Ramos (cell line): Measurements from ENCODE around the gene NUMA1.

Source experiments
- in situ Hi-C: fragments of 300-500 bp; cut with MboI; formaldehyde crosslinking; loops from one replicate; pipeline ENCODE4 v1.14.3; 2022; ENCODE audit warnings: low sequenced_read_pairs; ENCODE audit not compliant: unreplicated experiment

The NUMA1 gene

GRCh38 chr11:72067676-72068075, 12.7 kb downstream of the NUMA1 start:
- in situ Hi-C loops: no loop called here

DNA sequence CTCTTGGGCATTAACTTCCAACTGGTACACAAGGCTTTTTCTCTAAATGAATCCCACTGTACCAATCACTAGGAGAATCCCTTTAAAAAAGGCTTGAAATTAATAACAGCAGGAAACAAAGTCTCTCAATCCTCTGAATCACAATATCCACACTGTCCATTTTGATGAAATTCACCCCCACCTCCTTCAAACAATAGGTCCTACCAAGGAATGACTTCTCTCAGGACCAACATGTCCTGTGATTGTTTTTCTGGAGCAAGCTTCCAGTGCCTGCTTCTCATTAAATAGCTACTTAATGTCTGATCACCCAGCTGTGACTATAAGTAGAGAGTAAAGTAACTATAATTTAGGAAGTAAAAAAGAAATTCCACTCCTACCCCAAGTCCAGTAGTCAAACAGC, 13.1 kb downstream of the NUMA1 start:
- in situ Hi-C loops: no loop called here

GRCh38 chr11:72066855-72067254, 13.5 kb downstream of the NUMA1 start:
- in situ Hi-C loops: no loop called here

- in situ Hi-C loops: no loop called here
Observed at GRCh38 chr11:72061739-72062396, 18.5 kb downstream of the NUMA1 start.

GRCh38 chr11:72058416-72059034, 21.8 kb downstream of the NUMA1 start:
- in situ Hi-C loops: no loop called here

GRCh38 chr11:72048766-72049460, 31.4 kb downstream of the NUMA1 start:
- in situ Hi-C loops: no loop called here

DNA sequence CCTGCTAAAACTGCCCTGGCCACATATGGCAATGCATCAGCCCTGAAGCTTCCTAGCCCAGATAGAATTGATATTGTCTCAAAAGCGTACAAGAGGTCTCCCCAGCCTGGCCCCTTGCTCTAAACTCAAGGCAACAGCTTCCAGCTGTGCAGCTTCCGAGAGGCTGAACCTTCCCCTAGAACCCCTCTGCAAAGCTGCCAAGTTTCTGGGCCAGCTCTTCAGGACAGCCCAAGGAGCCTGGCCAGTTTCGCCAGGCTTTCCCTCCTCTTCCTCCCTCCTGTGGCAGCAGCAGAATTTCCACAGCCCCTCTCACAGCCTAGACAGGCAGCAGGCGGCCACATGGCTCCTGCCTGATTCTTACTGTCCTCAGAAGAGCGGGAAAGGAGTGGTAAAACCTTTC, 34.5 kb downstream of the NUMA1 start:
- in situ Hi-C loops: no loop called here

DNA sequence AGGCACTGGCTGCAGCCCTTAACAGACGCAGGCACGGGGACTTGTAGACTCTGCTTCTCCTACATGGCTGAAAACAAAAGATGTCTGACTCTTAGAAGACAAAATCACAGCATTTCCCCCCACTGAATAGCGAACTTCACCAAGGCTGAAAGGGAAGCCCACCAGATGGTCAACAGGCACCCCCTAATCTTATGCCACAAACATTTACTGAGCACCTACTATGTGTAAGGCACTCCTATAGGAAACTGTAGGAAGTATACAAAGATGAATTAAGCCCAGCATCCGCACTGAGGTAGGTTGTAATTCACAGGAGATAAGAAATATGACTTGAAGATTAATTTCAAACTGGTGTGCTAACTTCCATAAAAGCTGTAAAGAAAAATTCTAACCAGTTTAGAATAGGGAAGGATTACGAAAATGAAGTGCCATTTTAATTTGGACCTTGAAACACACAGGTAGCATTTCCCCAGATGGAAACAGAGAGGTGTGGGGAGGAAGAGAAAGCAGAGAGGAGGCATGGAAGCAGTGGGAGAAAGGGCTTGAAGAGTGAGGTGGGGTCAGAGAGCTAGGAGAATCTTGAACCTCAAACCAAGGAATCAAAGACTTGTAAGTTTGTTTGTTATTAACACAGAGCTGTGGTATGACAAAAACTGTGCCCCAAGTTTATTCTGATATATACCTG, 38.1 kb downstream of the NUMA1 start:
- in situ Hi-C loops: no loop called here

DNA sequence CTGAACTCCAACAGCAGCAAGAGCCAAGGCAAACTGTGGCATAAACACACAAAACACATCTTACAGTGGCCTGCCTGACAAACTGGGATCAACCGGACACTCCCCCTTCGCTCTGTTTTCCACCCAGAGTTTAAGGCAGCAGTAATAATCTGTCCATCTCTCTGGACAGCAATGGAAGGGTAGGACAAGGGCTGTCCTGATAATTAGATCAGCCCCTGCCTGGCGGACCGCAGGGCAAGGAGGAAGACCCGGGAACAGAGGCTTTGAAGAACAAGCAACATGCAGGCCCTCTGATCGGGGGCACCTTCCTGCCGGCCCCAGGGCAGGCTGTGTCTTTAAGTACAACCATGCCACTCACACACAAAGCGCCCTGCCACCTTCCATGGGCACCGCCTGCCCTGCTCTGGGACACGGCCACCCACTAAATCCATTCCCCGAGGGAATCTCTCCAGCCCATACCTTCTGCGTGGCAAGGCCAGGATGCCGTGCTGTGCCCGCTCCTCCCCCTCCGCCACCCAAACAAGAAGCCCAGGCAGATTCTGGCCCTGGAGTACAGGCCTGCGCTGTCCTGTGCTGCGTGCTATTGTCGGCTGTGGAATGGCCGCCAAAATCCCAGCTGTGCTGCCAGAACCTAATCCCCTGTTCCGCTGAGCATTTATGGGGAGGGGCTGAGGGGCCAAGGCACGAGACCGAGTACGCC, 38.8 kb downstream of the NUMA1 start:
- in situ Hi-C loops: no loop called here

DNA sequence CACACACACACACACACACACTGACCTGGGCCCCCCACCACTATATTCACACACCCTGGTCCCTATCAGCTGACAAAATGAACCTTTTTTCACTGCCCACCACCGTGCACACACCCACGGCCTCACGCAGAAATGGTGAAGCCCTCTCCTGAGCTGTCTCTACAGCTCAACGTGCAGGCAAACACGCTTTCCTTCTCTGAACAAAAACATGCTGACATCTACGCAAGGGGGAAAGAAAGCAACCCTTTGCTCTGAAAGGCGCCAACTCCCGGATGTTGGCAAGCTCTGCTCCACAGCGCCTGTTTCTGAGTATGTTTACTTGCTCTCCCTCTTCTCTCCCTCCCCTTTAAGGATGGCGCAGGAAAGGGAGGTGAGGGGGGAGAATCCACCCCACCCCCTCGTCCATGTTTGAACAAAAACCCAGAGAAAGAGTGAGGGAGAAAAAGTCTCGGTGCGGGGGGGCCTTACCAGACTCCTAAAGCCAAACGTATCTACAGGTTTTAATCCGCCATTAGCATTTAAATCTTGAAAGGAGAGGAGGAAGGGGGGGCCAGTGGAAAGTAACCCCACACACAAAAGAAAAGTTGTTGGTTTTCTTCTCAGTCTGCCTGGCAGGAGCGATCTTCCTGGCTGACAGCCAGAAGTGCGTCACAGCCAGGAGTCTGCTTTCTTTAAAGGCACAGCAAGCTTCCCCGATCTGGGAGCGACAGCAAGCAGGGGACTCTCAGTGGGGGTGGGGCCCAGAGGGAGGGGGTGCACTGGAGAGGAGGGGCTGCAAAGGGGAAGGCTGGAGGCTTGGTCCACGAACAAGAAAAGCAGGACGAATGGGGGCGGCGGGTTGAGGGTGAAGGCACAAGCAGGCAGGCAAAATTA, 39.6 kb downstream of the NUMA1 start:
- in situ Hi-C loops: no loop called here

DNA sequence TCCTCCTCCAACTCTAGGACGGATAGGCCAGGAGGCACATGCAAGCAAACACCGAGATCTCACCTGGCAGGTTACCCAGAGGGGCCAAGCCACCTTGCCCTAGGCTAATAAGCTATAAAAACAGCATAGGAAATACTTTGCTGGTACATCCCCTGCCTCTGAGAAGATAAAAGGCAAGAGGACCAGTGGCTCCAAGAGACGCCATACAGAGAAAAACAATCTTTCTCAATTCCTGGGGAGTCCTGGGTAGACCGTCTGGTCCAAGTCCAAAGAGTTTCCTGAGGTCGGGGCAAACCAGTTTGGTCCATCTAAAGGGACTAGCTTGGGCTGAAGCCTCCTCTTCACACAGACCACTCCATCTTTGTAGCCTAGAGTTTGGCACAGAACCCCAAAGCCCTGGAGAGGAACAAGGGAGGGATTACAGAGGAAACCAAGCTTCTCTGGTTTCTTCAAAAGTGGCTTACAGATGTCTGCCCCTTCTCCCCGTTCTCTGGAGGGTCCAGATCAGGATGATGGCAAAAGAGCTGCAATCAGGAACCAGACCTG, 40.4 kb downstream of the NUMA1 start:
- in situ Hi-C loops: no loop called here

GRCh38 chr11:72039031-72039855, 41.1 kb downstream of the NUMA1 start:
- in situ Hi-C loops: no loop called here

GRCh38 chr11:72038491-72038890, 41.9 kb downstream of the NUMA1 start:
- in situ Hi-C loops: no loop called here

DNA sequence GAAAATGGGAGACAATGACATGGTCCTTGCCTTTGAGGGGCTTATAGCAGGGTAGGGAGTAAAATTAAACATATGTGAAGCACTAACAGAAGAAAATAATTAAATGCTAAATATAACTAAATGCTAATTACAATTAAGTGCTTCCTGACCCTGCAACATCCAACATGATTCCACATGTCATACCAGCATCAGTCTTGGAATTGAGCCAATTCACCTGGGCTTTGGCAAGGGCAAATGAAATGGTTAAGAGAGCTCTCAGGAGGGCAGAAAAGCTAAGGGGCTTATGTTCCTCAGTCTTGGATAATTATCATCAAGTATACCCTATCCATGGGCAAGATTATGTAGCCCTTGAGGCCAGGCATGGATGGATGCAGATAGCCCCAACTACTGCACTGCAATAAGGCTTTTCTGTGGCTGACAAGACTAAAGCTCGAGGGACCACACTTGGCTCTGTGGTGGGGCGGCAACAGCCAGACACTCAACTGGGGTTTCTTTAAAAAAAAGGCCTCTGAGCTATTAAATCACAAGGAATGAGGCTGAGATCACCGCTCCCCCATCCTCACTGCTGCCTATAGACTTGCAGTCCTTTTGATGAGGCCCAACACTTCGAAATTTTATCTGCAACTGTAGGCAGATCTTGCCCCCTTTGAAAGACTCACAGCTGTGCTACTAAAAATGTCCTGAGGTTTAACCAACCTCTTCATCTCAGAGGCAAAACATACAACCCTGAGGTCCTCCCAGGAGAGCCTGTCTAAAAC, 42.6 kb downstream of the NUMA1 start:
- in situ Hi-C loops: no loop called here

- in situ Hi-C loops: no loop called here
Observed at GRCh38 chr11:72036687-72037086, 43.7 kb downstream of the NUMA1 start.

DNA sequence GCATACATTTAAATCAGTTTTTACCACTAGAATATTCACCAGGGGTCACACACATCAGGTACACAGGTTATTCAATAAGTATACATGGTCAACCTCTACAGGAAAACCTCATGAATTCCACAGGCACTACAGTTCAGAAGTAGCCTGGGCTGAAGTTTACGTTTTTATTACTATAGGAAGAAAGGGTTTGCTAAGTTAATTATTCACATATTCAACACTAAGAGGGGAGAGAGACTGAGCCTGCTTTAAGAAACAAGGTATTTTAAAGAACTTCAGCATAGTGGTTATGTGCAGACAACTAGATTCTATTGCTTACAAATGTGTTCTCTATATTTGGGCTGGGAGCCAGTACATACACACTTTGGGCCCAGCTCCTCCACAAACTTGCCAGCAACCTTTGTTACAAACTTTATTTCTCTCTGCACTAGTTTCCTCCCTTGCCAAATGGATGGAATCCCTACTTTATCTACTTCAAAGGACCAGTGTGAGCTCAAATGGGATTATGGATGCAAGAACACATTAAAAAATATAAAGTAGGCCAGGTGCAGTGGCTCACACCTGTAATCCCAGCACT, 49.8 kb downstream of the NUMA1 start:
- in situ Hi-C loops: no loop called here

DNA sequence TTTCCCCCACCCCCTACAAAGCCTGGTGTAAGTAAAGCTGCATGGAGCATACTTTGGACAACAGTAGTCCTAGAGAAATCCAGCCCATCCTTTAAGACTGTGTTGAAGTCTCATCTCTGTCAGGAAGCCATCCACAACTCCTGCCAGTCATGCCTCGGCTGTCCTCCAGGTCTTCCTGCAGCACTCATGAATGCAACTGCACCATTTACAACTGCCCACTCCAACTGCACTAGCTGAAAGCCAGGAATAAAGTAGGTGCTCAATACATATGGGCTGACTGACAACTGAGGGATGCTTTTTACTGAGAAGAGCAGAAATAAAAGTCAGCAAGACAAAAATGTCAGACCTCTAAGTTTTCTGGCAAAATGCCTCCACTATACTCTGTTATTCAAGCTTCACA, 54.3 kb downstream of the NUMA1 start:
- in situ Hi-C loops: loop anchor here (5.0 kb wide), 1 partner anchor 66 kb away; no protein-coding TSS in a partner anchor
